ENCODE data around the gene SFT2D3.

Gene SFT2D3

DNA sequence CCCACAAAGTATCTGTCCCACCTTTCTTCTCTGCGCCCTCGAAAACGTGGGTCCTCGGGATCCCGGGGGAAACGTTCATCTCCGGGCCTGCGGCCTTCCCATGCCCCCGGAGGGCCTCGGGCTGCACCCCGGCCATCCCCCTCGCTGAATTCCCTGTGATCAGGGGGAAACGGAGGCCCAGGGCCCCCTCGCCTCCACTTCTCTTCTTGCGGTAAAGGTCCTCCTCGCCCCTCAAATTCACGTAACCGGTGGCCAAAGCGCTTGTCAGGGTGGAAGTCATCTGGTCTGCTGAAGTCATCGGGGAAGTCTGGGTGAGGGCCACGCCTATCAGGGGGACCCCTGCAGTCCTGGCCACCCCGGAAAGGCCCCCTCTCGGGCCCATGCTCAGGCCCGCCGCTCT lies 12.3 kb downstream of the SFT2D3 start:
- Histone ChIP-seq H3K4me1 (ENCODE audit: insufficient read depth, low read length) (no peaks in the 10 kb centered on the region), H3K9ac (ENCODE audit: low read depth, low read length) (no peak overlapping the region), H4K20me1 (ENCODE audit: insufficient read depth, low read length) (no peaks in the 10 kb centered on the region), H2AFZ (ENCODE audit: low read depth, low read length) (no peak overlapping the region), H3K79me2 (ENCODE audit: insufficient read depth, low read length) (no peaks in the 10 kb centered on the region), H3K4me2 (ENCODE audit: insufficient read depth, low read length) (no peak overlapping the region), H3K9me3 (ENCODE audit: insufficient read depth, low read length, severe bottlenecking) (no peaks in the 10 kb centered on the region), H3K27me3 (ENCODE audit: insufficient read depth, low read length, poor library complexity) (no peaks in the 10 kb centered on the region), H3K27ac (ENCODE audit: low read length) (no peak overlapping the region), H3K36me3 (ENCODE audit: insufficient read depth, low read length) (peaks cover 53% of the 10 kb centered on the region), H3K4me3 (ENCODE audit: low read depth in 1 of 2, low read length in 2 of 2) (no peak overlapping the region)
- DNase-seq (no peak), ATAC-seq (ENCODE audit: insufficient read depth, low read depth) (no peak)
- TF ChIP-seq, protein P1, sequence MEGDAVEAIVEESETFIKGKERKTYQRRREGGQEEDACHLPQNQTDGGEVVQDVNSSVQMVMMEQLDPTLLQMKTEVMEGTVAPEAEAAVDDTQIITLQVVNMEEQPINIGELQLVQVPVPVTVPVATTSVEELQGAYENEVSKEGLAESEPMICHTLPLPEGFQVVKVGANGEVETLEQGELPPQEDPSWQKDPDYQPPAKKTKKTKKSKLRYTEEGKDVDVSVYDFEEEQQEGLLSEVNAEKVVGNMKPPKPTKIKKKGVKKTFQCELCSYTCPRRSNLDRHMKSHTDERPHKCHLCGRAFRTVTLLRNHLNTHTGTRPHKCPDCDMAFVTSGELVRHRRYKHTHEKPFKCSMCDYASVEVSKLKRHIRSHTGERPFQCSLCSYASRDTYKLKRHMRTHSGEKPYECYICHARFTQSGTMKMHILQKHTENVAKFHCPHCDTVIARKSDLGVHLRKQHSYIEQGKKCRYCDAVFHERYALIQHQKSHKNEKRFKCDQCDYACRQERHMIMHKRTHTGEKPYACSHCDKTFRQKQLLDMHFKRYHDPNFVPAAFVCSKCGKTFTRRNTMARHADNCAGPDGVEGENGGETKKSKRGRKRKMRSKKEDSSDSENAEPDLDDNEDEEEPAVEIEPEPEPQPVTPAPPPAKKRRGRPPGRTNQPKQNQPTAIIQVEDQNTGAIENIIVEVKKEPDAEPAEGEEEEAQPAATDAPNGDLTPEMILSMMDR (IDR thresholded peaks at IDR 0.05; ENCODE audit: borderline replicate concordance, extremely low read depth, low read length, poor library complexity, severe bottlenecking), result no peak
- no peak for TF ChIP-seq EZH2 (IDR thresholded peaks at IDR 0.05; ENCODE audit: borderline replicate concordance, low read depth, low read length, severe bottlenecking)

GRCh38 chr2:127715778-127716449 lies 14.6 kb downstream of the SFT2D3 start:
- Histone ChIP-seq H3K36me3 (ENCODE audit: insufficient read depth, low read length) (peaks cover 54% of the 10 kb centered on the region), H3K79me2 (ENCODE audit: insufficient read depth, low read length) (no peaks in the 10 kb centered on the region), H4K20me1 (ENCODE audit: insufficient read depth, low read length) (no peaks in the 10 kb centered on the region), H3K4me1 (ENCODE audit: insufficient read depth, low read length) (no peaks in the 10 kb centered on the region), H3K4me2 (ENCODE audit: insufficient read depth, low read length) (no peak overlapping the region), H3K4me3 (ENCODE audit: low read depth in 1 of 2, low read length in 2 of 2) (no peak overlapping the region), H3K9me3 (ENCODE audit: insufficient read depth, low read length, severe bottlenecking) (no peaks in the 10 kb centered on the region), H3K27me3 (ENCODE audit: insufficient read depth, low read length, poor library complexity) (no peaks in the 10 kb centered on the region), H3K9ac (ENCODE audit: low read depth, low read length) (no peak overlapping the region), H2AFZ (ENCODE audit: low read depth, low read length) (no peak overlapping the region), H3K27ac (ENCODE audit: low read length) (no peak overlapping the region)
- ATAC-seq (ENCODE audit: insufficient read depth, low read depth) (no peak), DNase-seq (no peak)
- TF ChIP-seq EZH2 (IDR thresholded peaks at IDR 0.05; ENCODE audit: borderline replicate concordance, low read depth, low read length, severe bottlenecking), result no peak

DNA sequence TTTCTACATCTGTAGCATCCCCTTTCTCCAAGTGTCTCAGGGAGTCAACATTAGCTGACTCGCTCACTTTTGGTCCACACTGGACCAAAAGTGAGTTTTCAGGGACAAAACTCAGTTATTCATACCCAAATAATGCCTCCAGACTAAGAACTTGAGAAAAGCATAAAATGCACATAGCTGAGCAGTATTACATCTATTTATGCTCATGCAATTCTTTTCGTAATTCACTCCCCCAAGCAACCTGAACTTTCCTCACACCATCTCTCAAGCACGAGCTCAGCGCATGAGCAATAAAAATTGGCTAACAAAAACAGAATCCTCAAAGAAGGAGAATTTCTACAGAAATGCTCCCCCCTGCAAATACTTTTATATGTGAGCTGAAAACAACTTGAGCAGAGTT lies 17.0 kb downstream of the SFT2D3 start:
- no peaks in the 10 kb centered on the region for H3K9me3 ChIP-seq (ENCODE audit: insufficient read depth, low read length, severe bottlenecking)
- peaks cover 72% of the 10 kb centered on the region for H3K36me3 ChIP-seq (ENCODE audit: insufficient read depth, low read length)
- no peaks in the 10 kb centered on the region for H3K27me3 ChIP-seq (ENCODE audit: insufficient read depth, low read length, poor library complexity)
- no peak overlapping the region for H3K27ac ChIP-seq (ENCODE audit: low read length)
- H3K79me2 ChIP-seq (ENCODE audit: insufficient read depth, low read length), result no peaks in the 10 kb centered on the region
- H2AFZ ChIP-seq (ENCODE audit: low read depth, low read length), result no peak overlapping the region
- DNase-seq (no peak), ATAC-seq (ENCODE audit: insufficient read depth, low read depth) (no peak)
- TF ChIP-seq, protein P1 (IDR thresholded peaks at IDR 0.05; ENCODE audit: borderline replicate concordance, extremely low read depth, low read length, poor library complexity, severe bottlenecking), result no peak
- TF ChIP-seq EZH2 (IDR thresholded peaks at IDR 0.05; ENCODE audit: borderline replicate concordance, low read depth, low read length, severe bottlenecking), result no peak
- no peak overlapping the region for H3K4me3 ChIP-seq (ENCODE audit: low read depth in 1 of 2, low read length in 2 of 2)
- H3K9ac ChIP-seq (ENCODE audit: low read depth, low read length), result no peak overlapping the region
- H3K4me1 ChIP-seq (ENCODE audit: insufficient read depth, low read length), result no peaks in the 10 kb centered on the region
- H4K20me1 ChIP-seq (ENCODE audit: insufficient read depth, low read length), result no peaks in the 10 kb centered on the region
- H3K4me2 ChIP-seq (ENCODE audit: insufficient read depth, low read length), result no peak overlapping the region

GRCh38 chr2:127719301-127720218 lies 18.3 kb downstream of the SFT2D3 start:
- DNase-seq, result no peak
- TF ChIP-seq EZH2 (IDR thresholded peaks at IDR 0.05; ENCODE audit: borderline replicate concordance, low read depth, low read length, severe bottlenecking), result no peak
- TF ChIP-seq, protein P1 (IDR thresholded peaks at IDR 0.05; ENCODE audit: borderline replicate concordance, extremely low read depth, low read length, poor library complexity, severe bottlenecking), result no peak
- H3K36me3 ChIP-seq (ENCODE audit: insufficient read depth, low read length), result peaks cover 75% of the 10 kb centered on the region

More at GRCh38 chr2:127719301-127720218, 18.3 kb downstream of the SFT2D3 start:
- Histone ChIP-seq H3K9me3 (ENCODE audit: insufficient read depth, low read length, severe bottlenecking) (no peaks in the 10 kb centered on the region), H4K20me1 (ENCODE audit: insufficient read depth, low read length) (no peaks in the 10 kb centered on the region), H3K79me2 (ENCODE audit: insufficient read depth, low read length) (no peaks in the 10 kb centered on the region), H3K27ac (ENCODE audit: low read length) (no peak overlapping the region), H3K4me1 (ENCODE audit: insufficient read depth, low read length) (no peaks in the 10 kb centered on the region), H3K4me2 (ENCODE audit: insufficient read depth, low read length) (no peak overlapping the region), H3K9ac (ENCODE audit: low read depth, low read length) (no peak overlapping the region), H3K27me3 (ENCODE audit: insufficient read depth, low read length, poor library complexity) (no peaks in the 10 kb centered on the region), H2AFZ (ENCODE audit: low read depth, low read length) (no peak overlapping the region), H3K4me3 (ENCODE audit: low read depth in 1 of 2, low read length in 2 of 2) (no peak overlapping the region)
- ATAC-seq (ENCODE audit: insufficient read depth, low read depth), result no peak

Measured in DND-41 (cell line).